Right atrium auricular region (tissue), 2 donors: ENCODE measurements around the gene SLC35B2. TPM values are rescaled to one million over a fixed set of nuclear protein-coding genes. Genes with fewer than 3 reads are reported as not detected.

Experiments
- DNase-seq: peaks from one replicate; pipeline ENCODE4 v3.0.0-alpha.2; 2019; ENCODE audit warnings: low spot score
- H3K27ac ChIP-seq, 2 donors: fragments of 200-600 bp; sonication (generic); 1 replicate in 1 of 2; 2 replicates in 1 of 2; pipeline ENCODE4 v1.5.1; 2016 to 2019
- H3K27me3 ChIP-seq, 2 donors: fragments of 200-600 bp; sonication (generic); one replicate each; pipeline versions ENCODE4 v1.5.1 to v1.6.0; 2017 to 2019
- H3K36me3 ChIP-seq: fragments of 200-600 bp; sonication (generic); one replicate; pipeline ENCODE4 v1.5.1; 2016
- H3K4me1 ChIP-seq, 2 donors: fragments of 200-600 bp; sonication (generic); one replicate each; pipeline versions ENCODE4 v1.5.1 to v1.6.0; 2017 to 2019
- H3K4me3 ChIP-seq, 2 donors: fragments of 200-600 bp; sonication (generic); 1 replicate in 1 of 2; 2 replicates in 1 of 2; pipeline ENCODE4 v1.5.1; 2017 to 2019; ENCODE audit warnings: mild to moderate bottlenecking in 1 of 2, moderate library complexity in 1 of 2
- H3K9me3 ChIP-seq, 2 donors: fragments of 200-600 bp; sonication (generic); one replicate each; pipeline ENCODE4 v1.5.1; 2019
- total RNA-seq, 2 donors: library from RNA; depleted of rRNA; stranded (reverse); fragments of >200 nt; gene quantifications; one replicate each; pipeline ENCODE4 v1.1.0, GENCODE V29; 2016
- TF ChIP-seq, protein P1 (sequence below), 2 donors: fragments of 200-600 bp; sonication (generic); IDR thresholded peaks; one replicate each; pipeline ENCODE4 v1.5.1; 2019; ENCODE audit warnings: antibody characterized with exemption in 2 of 2

SLC35B2 gene
- total RNA-seq, 2 donors from 2014 or later = 23.0 to 23.7 TPM

DNA sequence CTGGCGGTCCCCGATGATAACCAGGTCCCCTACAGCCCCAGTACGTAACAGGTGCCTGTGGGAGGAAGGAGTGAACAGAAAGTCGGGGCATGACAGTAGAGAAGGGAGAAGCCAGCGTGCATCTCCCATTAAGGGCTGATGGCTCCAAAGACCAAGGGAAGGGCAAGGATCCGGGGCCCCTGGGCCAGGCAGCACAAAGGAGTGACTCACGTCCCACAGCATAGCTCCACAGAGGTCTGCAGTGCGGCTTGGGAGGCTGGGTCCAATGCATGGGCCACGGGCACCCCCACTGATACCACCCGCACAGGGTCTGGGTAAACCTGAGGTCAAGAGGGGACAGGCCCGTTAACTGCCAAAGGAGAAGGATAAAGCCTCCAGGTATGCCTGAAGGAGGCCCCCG lies 45.5 kb upstream of the SLC35B2 start:
- H3K4me1 ChIP-seq = peaks cover 0 to 4% of the 10 kb centered on the region in 2 donors
- H3K9me3 ChIP-seq = no peaks in the 10 kb centered on the region
- no peak for DNase-seq
- no peak overlapping the region for H3K4me3 ChIP-seq
- H3K27me3 ChIP-seq = no peaks in the 10 kb centered on the region
- H3K27ac ChIP-seq = no peak overlapping the region
- TF ChIP-seq, protein P1, sequence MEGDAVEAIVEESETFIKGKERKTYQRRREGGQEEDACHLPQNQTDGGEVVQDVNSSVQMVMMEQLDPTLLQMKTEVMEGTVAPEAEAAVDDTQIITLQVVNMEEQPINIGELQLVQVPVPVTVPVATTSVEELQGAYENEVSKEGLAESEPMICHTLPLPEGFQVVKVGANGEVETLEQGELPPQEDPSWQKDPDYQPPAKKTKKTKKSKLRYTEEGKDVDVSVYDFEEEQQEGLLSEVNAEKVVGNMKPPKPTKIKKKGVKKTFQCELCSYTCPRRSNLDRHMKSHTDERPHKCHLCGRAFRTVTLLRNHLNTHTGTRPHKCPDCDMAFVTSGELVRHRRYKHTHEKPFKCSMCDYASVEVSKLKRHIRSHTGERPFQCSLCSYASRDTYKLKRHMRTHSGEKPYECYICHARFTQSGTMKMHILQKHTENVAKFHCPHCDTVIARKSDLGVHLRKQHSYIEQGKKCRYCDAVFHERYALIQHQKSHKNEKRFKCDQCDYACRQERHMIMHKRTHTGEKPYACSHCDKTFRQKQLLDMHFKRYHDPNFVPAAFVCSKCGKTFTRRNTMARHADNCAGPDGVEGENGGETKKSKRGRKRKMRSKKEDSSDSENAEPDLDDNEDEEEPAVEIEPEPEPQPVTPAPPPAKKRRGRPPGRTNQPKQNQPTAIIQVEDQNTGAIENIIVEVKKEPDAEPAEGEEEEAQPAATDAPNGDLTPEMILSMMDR (IDR thresholded peaks at IDR 0.05) = no peak
- peaks cover 66% of the 10 kb centered on the region for H3K36me3 ChIP-seq

GRCh38 chr6:44301782-44302564 lies 44.6 kb upstream of the SLC35B2 start:
- Histone ChIP-seq H3K27me3 (no peaks in the 10 kb centered on the region), H3K4me3 (no peak overlapping the region), H3K9me3 (no peaks in the 10 kb centered on the region), H3K4me1 (peaks cover 0 to 13% of the 10 kb centered on the region in 2 donors), H3K27ac (no peak overlapping the region), H3K36me3 (peaks cover 62% of the 10 kb centered on the region)
- DNase-seq = no peak
- TF ChIP-seq, protein P1 (IDR thresholded peaks at IDR 0.05) = no peak

DNA sequence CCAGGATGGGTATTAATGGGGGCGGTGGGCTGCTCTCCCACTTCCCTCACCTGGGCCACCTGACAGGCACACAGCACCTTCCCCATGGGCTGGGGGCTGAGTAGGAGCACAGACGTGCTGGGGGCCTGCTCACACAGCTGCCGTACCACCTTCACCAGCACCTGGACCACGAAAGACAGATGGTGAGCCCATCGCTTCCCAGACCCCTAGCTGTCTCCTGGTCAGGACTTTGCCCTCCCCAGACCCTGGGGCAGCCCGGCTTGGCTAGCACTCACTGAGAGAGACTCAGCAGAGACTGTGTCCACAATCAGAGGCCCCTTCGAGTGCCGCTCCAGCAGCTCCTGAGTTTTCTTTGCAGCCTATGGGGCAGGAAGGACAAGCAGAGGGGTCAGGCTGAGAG lies 43.8 kb upstream of the SLC35B2 start:
- peaks cover 53% of the 10 kb centered on the region for H3K36me3 ChIP-seq
- no peak overlapping the region for H3K4me3 ChIP-seq
- H3K4me1 ChIP-seq = peaks cover 0 to 15% of the 10 kb centered on the region in 2 donors
- no peak overlapping the region for H3K27ac ChIP-seq
- H3K27me3 ChIP-seq = peaks cover 0 to 2% of the 10 kb centered on the region in 2 donors
- DNase-seq = no peak
- H3K9me3 ChIP-seq = no peaks in the 10 kb centered on the region
- TF ChIP-seq, protein P1 (IDR thresholded peaks at IDR 0.05) = no peak

- DNase-seq = no peak
- H3K27ac ChIP-seq = no peak overlapping the region
- H3K4me1 ChIP-seq = peaks cover 0 to 15% of the 10 kb centered on the region in 2 donors
- peaks cover 50% of the 10 kb centered on the region for H3K36me3 ChIP-seq
- H3K4me3 ChIP-seq = no peak overlapping the region
- TF ChIP-seq, protein P1 (IDR thresholded peaks at IDR 0.05) = no peak
- H3K9me3 ChIP-seq = no peaks in the 10 kb centered on the region
- peaks cover 4 to 7% of the 10 kb centered on the region in 2 donors for H3K27me3 ChIP-seq
These were observed 43.0 kb upstream of the SLC35B2 start for GRCh38 chr6:44300292-44300823.

DNA sequence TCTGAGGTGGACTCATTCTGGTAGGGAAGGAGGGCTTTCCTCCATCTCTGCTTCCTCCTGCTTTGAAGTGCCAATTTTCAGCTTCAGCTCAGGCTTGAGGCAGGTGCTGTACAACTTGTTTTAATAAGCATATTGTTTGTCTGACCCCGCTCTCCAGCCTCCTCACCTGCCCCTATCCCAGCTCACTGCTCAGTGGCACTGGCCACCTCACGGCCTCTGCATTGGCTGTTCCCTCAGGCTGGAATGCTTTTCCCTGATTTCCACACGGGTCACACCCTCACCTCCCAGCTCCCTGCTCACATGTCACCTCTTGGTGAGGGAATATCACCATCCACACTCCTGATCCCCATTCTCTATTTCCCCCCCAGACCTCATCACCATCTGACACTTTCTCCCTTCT lies 41.5 kb upstream of the SLC35B2 start:
- no peak overlapping the region for H3K4me3 ChIP-seq
- peaks cover 37% of the 10 kb centered on the region for H3K36me3 ChIP-seq
- TF ChIP-seq, protein P1 (IDR thresholded peaks at IDR 0.05) = no peak
- no peak overlapping the region for H3K27ac ChIP-seq
- peaks cover 0 to 15% of the 10 kb centered on the region in 2 donors for H3K4me1 ChIP-seq
- peaks cover 7% of the 10 kb centered on the region in 2 donors for H3K27me3 ChIP-seq
- DNase-seq = no peak
- no peaks in the 10 kb centered on the region for H3K9me3 ChIP-seq
